ENCODE results near the gene MT1H. TPM values are rescaled to one million over a fixed set of nuclear protein-coding genes. Genes with fewer than 3 reads are reported as not detected.

The MT1H gene
- total RNA-seq, 2 experiments from 2014 or later, result not detected

GRCh38 chr16:56652600-56652999, 17.0 kb upstream of the MT1H start:
- H3K9me3 ChIP-seq (ENCODE audit: control insufficient read depth in 1 of 2, insufficient read depth in 1 of 2, low read length in 2 of 2), result peaks cover 0 to 4% of the 10 kb centered on the region in 2 experiments
- ChIA-PET POLR2A (no interaction called here), CTCF (no interaction called here)
- H3K27me3 Mint-ChIP-seq, result peaks cover 40% of the 10 kb centered on the region
- DNase-seq (no peak), ATAC-seq (ENCODE audit: poor library complexity) (no peak)
- H3K4me1 Mint-ChIP-seq (ENCODE audit: low read depth), result no peaks in the 10 kb centered on the region
- peaks cover 4 to 18% of the 10 kb centered on the region in 2 experiments for H3K27me3 ChIP-seq (ENCODE audit: control insufficient read depth in 1 of 2, insufficient read depth in 2 of 2, low read length in 2 of 2)
- H3K4me3 Mint-ChIP-seq, result no peak overlapping the region
- TF ChIP-seq CTCF (IDR thresholded peaks at IDR 0.05), result no peak
- H3K27ac ChIP-seq (ENCODE audit: low read depth in 1 of 2, low read length in 2 of 2), result no peak overlapping the region
- H3K4me1 ChIP-seq (ENCODE audit: insufficient read depth, low read length), result peaks cover 5% of the 10 kb centered on the region
- intact Hi-C loops (cut with DNase I, micrococcal nuclease), result no loop called here
- no peaks in the 10 kb centered on the region for H3K9me3 Mint-ChIP-seq
- H3K27ac Mint-ChIP-seq, result no peak overlapping the region
- no peak overlapping the region for H3K4me3 ChIP-seq (ENCODE audit: low read length)
- H3K36me3 ChIP-seq (ENCODE audit: insufficient read depth, low read length), result no peaks in the 10 kb centered on the region
- no peaks in the 10 kb centered on the region for H3K36me3 Mint-ChIP-seq (ENCODE audit: low read depth)

- DNase-seq (no peak), ATAC-seq (ENCODE audit: poor library complexity) (no peak)
- Histone ChIP-seq H3K9me3 (ENCODE audit: control insufficient read depth in 1 of 2, insufficient read depth in 1 of 2, low read length in 2 of 2) (no peaks in the 10 kb centered on the region), H3K4me3 (ENCODE audit: low read length) (no peak overlapping the region), H3K4me1 (ENCODE audit: insufficient read depth, low read length) (peaks cover 9% of the 10 kb centered on the region), H3K27ac (ENCODE audit: low read depth in 1 of 2, low read length in 2 of 2) (no peak overlapping the region), H3K27me3 (ENCODE audit: control insufficient read depth in 1 of 2, insufficient read depth in 2 of 2, low read length in 2 of 2) (peaks cover 3 to 12% of the 10 kb centered on the region in 2 experiments), H3K36me3 (ENCODE audit: insufficient read depth, low read length) (no peaks in the 10 kb centered on the region)
- peaks cover 4% of the 10 kb centered on the region for H3K36me3 Mint-ChIP-seq (ENCODE audit: low read depth)
- H3K4me1 Mint-ChIP-seq (ENCODE audit: low read depth), result peaks cover 5% of the 10 kb centered on the region
- no peak overlapping the region for H3K27ac Mint-ChIP-seq
- POLR2A ChIA-PET, result interaction anchor here (0.9 kb wide), 1 partner anchor 9 kb away, joined by 4 read pairs; no protein-coding TSS in a partner anchor
- H3K4me3 Mint-ChIP-seq, result no peak overlapping the region
- H3K27me3 Mint-ChIP-seq, result peaks cover 36% of the 10 kb centered on the region
- no peak for TF ChIP-seq CTCF (IDR thresholded peaks at IDR 0.05)
- no peaks in the 10 kb centered on the region for H3K9me3 Mint-ChIP-seq
- intact Hi-C loops (cut with DNase I, micrococcal nuclease), result no loop called here
- CTCF ChIA-PET, result no interaction called here
Measured at GRCh38 chr16:56653218-56653617, 16.4 kb upstream of the MT1H start.

- TF ChIP-seq CTCF (IDR thresholded peaks at IDR 0.05), result no peak
- ChIA-PET POLR2A (interaction anchor here (0.8 to 1.2 kb wide), 4 partner anchors 25 to 80 kb away, joined by 4 to 7 read pairs (median 4); partner anchors contain the start of genes MT1X and MT2A), CTCF (no interaction called here)
- Mint-ChIP-seq H3K27ac (peak within 1 kb of the TSS; percentile 84), H3K27me3 (peaks cover 2% of the 10 kb centered on the region), H3K4me3 (peak within 1 kb of the TSS; percentile 98), H3K9me3 (no peaks in the 10 kb centered on the region), H3K36me3 (ENCODE audit: low read depth) (peaks cover 4% of the 10 kb centered on the region), H3K4me1 (ENCODE audit: low read depth) (peaks cover 26% of the 10 kb centered on the region)
- peak; percentile 77 for ATAC-seq (ENCODE audit: poor library complexity)
- intact Hi-C loops (cut with DNase I, micrococcal nuclease), result no loop called here
- Histone ChIP-seq H3K27me3 (ENCODE audit: control insufficient read depth in 1 of 2, insufficient read depth in 2 of 2, low read length in 2 of 2) (peaks cover 0 to 2% of the 10 kb centered on the region in 2 experiments), H3K4me3 (ENCODE audit: low read length) (peak within 1 kb of the TSS; percentile 67), H3K27ac (ENCODE audit: low read depth in 1 of 2, low read length in 2 of 2) (peak within 1 kb of the TSS in 1 of 2 donors; percentile 49), H3K36me3 (ENCODE audit: insufficient read depth, low read length) (no peaks in the 10 kb centered on the region), H3K9me3 (ENCODE audit: control insufficient read depth in 1 of 2, insufficient read depth in 1 of 2, low read length in 2 of 2) (no peaks in the 10 kb centered on the region), H3K4me1 (ENCODE audit: insufficient read depth, low read length) (peaks cover 25% of the 10 kb centered on the region)
- DNase-seq, result peak; percentile 43 to 87 (median 65)
Measured at GRCh38 chr16:56657555-56658326, 11.9 kb upstream of the MT1H start, which contains the start of gene MT1F. MT1F (plus strand) TSS chr16:56657959; CDS start chr16:56658059, 100 bp downstream.

Data from CD4-positive, alpha-beta T cell (primary cell).